Measurements from ENCODE around the gene ENOX1.

The ENOX1 gene

GRCh38 chr13:43303033-43303729 is 483.6 kb downstream of the ENOX1 start:
- DNase-seq, result peak; percentile 44 to 49

DNA sequence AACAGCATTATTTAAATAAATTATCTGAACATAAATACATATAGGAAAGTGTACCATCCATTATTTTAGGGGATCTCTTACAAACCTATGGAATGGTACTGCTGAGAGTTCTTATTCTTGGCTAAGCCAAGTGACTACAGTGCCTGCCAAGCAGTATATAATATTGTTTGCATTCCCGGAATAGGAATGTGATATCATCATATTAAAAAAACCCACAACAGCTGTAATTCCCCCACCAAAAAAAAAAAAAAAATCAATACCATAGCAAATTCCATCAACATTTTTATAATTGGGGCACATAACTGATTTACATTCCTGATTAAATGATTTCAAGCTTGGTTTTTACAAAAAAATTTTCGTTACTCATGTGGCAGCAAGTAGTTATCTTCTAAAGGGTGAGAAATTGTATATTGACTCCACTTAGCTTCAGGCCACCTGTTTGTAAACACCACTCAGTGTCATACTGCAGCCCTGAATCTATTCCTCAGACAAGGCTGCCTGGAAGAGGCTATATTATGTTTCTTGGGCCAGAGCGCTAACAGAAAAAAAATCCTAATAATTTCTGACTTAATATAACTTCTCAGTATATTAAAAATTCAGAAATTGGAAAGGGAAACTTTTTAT is 485.3 kb downstream of the ENOX1 start:
- no peak for DNase-seq

DNA sequence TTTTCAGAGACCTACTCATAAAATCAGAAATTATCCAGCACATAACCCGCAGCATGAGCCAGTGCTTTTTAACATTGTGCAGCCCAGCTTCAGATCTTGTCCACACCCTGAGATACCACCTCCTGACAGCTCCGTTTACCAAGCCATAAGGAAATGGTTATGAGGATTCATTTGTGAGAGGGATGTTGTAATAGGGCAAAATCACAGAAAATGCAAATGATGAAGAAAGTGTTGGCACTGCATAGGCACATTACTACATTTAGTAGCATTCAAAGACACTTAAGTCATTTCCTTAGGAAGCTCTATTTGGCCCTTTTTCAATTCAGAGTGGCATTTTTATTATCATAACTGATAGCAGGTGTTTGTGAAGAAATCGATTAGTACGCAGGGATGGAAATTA is 485.9 kb downstream of the ENOX1 start:
- DNase-seq, result peak in 1 of 2 donors; percentile 9

- no peak for DNase-seq
Observed at GRCh38 chr13:43299374-43299773, 487.4 kb downstream of the ENOX1 start.

- no peak for DNase-seq
Observed at GRCh38 chr13:43298816-43299215, 488.0 kb downstream of the ENOX1 start.

DNA sequence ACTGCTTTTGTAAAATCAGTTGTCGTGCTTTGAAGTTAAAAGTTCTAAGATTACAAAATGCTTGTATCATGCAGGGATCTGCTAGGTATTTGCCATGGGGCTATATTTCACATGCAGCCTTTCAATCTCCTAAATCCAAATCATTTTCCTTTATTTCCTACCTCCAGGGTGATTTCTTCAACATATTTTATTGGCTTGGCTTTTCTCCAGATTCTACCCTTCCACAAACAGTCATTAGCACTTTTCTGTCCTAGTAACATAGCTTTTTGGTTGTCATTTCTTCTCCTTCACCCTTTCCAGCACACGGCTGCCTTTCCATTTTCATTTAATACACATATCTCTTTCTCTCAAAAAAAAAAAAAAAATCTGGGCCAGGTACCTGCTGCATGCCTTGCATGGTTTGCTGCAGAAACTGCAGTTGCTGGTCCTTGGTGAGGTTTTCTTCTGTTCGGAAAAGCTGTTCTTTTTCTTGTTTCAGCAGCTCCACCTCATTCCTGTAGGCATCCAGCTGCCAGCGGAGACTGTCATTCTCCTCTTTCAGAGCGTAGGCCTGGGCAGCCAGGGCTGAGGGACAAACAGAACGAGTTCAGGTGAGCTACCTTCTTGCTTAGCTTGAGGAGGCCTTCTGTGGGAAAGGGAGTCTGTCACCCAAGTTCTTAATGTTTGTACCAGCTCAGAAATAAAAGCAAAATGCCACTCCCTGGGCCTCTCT is 488.6 kb downstream of the ENOX1 start:
- DNase-seq, result no peak

DNA sequence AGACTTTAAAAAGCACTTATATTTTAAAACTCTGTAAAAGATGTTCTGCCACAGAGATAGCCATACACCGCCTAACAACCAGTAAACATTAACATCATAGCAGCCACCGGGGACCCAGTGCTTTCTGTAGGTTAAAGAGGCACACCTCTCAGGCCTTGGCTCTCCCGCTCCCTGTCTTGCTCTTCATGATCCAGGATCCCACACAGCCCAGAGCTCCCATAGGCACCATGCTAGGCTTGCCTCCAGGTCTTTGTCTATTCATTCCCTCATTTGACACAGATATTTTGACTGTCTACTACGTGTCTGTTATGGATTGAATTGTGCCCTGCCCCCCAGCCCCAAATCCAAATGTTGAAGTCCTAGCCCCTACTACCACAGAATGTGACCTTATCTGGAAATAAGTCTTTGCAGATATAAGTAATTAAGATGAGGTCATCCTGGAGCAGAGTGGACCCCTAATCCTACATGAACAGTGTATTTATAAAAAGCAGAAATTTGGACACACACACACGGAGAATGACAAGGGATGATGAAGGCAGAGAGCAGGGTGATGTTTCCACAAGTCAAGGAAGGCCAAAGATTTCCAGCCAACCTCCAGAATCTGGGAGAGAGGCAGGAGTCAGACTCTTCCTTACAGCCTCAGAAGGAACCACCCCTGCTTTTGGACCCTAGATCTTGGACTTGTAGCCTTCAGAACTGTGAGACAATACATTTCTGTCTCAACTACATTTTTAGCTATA is 490.8 kb downstream of the ENOX1 start:
- DNase-seq, result no peak

DNA sequence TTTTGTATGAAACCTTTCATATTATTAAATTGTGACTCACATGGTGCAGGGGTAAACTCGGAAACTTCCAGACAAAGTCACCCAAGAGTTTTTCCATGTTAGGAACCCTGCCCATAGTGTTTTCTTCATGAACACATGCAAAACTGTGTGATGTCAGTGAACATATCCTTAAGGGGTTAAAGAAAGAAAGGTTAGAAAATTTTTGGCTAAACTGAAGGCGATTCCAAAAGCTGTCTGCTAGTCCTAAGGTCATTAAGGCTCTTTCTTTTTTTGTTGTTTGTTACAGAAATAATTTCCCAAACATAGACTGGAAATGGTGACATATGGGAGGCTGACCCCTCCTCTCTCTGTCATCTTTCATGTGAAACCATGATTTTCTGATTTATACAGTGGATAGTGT is 491.5 kb downstream of the ENOX1 start:
- no peak for DNase-seq

- DNase-seq, result no peak
Observed at GRCh38 chr13:43294412-43294811, 492.4 kb downstream of the ENOX1 start.

GRCh38 chr13:43293986-43294385 is 492.8 kb downstream of the ENOX1 start:
- DNase-seq, result no peak

- DNase-seq, result no peak
Observed at GRCh38 chr13:43293561-43293960, 493.2 kb downstream of the ENOX1 start.

- no peak for DNase-seq
Observed at GRCh38 chr13:43293008-43293407, 493.8 kb downstream of the ENOX1 start.

DNA sequence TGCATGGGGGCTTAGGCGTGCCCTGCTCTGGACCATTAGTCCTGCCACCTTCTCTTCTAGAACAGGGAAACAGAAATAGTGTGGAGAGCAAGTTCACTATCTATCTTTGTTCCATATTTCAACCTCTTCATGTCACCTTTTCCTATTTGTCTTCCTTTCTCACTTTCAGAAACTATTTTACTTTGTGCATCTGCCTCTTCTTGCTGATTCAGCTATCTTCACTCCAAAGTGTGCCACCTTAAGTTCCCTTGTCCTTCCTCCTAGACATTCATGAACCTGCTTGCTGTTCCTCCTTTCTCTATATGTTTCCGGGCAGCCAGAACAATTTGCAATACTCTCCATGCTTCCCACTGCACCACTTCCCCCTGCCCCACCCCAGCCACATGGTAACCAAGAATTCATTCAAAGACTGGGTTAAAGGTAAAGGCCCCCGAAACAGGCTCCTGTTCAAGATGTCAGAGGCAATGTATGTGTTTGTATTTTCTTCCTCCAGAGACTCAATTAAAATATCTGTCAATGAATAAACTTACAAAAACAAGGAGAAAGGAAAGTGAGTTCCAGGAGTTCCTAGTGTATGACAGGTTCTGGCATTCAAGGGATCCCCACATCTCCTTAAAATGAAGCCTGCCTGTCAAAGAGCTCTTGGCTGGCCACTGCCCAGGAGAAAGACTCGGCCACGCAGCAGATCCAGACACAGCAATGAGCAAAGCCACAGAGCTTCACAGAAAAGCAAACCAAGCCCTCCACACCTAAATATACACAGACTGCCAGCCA is 495.3 kb downstream of the ENOX1 start:
- peak in 1 of 2 donors; percentile 5 for DNase-seq

DNA sequence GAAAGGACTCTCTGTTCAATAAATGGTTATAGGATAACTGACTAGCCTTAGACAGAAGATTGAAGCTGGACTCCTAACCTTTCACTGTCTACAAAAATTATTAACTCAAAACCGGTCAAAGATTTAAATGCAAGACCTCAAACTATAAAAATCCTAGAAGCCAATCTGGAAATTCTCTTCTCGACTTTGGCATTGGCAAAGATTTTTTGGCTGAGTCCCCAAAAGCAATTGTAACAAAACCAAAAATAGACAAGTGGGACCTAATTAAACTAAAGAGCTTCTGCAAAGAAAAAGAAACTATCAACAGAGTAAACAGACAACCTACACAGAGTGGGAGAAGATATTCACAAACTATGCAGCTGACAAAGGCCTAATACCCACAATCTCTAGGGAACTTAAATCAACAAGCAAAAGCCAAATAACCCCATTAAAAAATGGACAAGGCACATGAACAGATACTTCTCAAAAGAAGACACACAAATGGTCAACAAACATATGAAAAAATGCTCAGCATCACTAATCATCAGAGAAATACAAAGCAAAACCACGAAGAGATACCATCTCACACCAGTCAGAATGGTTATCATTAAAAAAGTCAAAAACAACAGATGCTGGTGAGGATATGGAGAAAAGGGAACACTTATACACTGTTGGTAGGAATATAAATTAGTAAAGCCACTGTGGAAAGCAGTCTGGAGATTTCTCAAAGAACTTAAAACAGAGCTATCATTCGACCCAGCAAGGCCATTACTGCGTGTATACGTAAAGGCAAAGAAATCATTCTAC is 497.1 kb downstream of the ENOX1 start:
- no peak for DNase-seq

DNA sequence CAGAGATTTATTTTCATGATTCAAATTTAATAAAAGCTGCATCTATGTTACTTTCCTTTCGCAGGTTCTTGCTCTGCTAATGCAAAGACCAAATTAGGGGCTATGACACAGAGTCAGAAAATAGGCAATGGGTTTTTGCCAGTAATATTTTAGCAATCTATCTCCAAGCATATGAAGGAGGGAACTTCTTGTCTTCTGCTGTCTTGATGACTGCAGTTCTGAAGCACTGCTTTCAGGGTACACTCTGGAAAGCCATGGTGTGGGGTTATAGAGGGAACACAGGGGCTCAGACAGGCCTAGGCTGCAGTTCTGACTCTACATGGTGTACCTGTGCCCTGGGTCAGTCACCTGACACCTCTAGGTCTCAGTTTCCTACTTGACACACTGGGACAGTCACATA is 500.0 kb downstream of the ENOX1 start:
- DNase-seq, result no peak

DNA sequence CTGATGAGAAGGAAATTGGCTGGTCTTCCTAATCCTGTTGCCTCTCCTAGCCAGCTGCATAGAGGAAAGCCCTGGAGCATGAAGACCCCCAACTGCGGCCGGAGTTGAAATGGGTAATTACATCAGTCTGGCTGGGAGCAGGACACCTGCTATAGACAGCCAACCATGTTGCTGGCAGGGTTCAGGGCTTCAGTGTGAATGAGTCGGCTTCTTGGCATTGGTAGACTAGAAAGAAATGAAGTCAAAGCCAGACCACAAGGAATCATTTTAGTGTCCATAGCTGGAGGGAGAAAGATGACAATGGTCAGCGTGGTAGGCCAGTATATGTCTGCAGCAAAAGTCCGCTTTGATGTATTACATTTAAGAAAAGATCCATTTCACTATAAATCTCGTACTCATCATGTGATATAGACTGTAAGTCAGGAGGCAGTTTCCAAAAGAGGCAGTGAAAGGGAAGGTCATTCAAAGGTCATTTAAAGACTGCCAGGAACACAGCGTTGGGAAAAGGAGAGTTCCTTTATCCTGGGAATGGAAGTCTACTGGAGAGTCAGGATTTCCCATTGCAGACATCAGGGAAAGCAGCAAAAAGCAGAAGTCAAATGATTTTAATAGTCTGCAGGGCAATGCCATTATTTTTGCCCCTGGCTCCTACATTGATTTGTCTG is 500.7 kb downstream of the ENOX1 start:
- DNase-seq, result no peak

- DNase-seq, result no peak
Observed at GRCh38 chr13:43284162-43284561, 502.6 kb downstream of the ENOX1 start.

- no peak for DNase-seq
Observed at GRCh38 chr13:43279696-43280095, 507.1 kb downstream of the ENOX1 start.

- no peak for DNase-seq
Observed at GRCh38 chr13:43278127-43278526, 508.6 kb downstream of the ENOX1 start.

GRCh38 chr13:43277142-43277541 is 509.6 kb downstream of the ENOX1 start:
- no peak for DNase-seq

GRCh38 chr13:43274881-43275280 is 511.9 kb downstream of the ENOX1 start:
- no peak for DNase-seq
